ENCODE data around the gene GLIS1. TPM values are rescaled to one million over a fixed set of nuclear protein-coding genes. Genes with fewer than 3 reads are reported as not detected.

Gene GLIS1
- total RNA-seq, 2 donors from 2014 or later, result 0.20 to 0.22 TPM

DNA sequence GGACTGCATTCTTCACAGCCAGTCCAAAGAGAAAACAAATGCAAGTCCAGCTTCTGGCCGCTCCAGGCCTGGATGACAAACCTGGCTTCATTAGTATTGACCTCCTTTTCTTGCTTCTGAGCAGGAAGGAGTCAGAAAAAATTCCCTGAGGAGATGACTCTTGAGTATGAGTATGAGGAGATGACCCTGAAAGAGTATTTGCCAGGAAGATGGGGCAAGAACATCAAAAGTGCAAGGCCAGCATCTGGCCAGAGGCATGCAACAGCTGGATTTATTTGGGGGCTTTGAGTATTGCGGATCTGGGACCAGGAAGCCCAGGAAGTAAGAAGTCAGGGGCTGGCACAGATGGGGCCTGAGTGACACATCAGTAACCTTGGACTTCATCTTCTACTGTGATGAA lies 113.9 kb downstream of the GLIS1 start:
- no peak for TF ChIP-seq CTCF (IDR thresholded peaks at IDR 0.05)
- Histone ChIP-seq H3K4me3 (no peak overlapping the region), H3K9me3 (peaks cover 0 to 8% of the 10 kb centered on the region in 2 donors), H3K27me3 (no peaks in the 10 kb centered on the region), H3K4me1 (no peaks in the 10 kb centered on the region), H3K36me3 (no peaks in the 10 kb centered on the region), H3K27ac (no peak overlapping the region)
- peak; percentile 75 for DNase-seq (ENCODE audit: low spot score)

DNA sequence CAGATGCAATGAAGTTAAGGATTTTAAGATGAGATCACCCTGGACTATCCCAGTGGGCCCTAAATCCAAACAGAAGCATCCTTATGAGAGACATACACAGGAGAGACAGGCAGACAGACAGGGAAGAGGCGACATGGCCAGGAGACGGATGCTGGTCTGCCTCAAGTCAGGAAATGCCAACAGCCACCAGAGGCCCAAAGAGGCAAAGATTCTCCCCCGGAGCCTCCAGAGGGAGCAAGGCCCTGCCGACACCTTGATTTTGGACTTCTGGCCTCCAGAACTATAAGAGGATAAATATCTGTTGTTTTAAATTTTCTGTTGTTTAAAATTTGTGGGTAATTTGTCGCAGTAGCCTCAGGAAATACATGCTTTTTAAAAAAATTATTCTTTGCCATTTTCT lies 116.4 kb downstream of the GLIS1 start:
- no peaks in the 10 kb centered on the region for H3K27me3 ChIP-seq
- H3K4me3 ChIP-seq, result no peak overlapping the region
- no peaks in the 10 kb centered on the region for H3K4me1 ChIP-seq
- no peaks in the 10 kb centered on the region for H3K36me3 ChIP-seq
- peak; percentile 21 for DNase-seq (ENCODE audit: low spot score)
- H3K9me3 ChIP-seq, result peaks cover 0 to 8% of the 10 kb centered on the region in 2 donors
- no peak for TF ChIP-seq CTCF (IDR thresholded peaks at IDR 0.05)
- H3K27ac ChIP-seq, result no peak overlapping the region

DNA sequence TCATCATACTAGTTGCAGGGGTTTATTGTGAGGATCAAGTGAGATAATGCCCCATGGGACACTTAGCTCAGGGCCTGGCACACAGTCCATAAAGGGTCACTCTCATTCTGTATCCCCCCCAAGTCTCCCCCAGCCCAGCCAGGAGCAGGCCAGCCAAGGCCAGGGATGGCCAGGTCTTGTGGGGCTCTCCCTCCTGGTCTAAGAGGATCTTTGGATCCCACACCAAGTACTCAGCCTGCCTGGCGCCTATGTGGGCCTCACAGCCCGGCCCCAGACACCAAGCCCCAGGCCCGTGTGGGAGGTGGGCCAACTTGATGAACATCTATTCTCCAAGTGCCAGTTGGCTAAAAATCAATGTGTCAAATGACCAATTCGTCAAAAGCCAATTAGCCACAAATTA lies 117.8 kb downstream of the GLIS1 start:
- Histone ChIP-seq H3K9me3 (peaks cover 0 to 8% of the 10 kb centered on the region in 2 donors), H3K36me3 (no peaks in the 10 kb centered on the region), H3K4me3 (no peak overlapping the region), H3K27ac (no peak overlapping the region), H3K4me1 (no peaks in the 10 kb centered on the region), H3K27me3 (no peaks in the 10 kb centered on the region)
- TF ChIP-seq CTCF (IDR thresholded peaks at IDR 0.05), result no peak
- no peak for DNase-seq (ENCODE audit: low spot score)

DNA sequence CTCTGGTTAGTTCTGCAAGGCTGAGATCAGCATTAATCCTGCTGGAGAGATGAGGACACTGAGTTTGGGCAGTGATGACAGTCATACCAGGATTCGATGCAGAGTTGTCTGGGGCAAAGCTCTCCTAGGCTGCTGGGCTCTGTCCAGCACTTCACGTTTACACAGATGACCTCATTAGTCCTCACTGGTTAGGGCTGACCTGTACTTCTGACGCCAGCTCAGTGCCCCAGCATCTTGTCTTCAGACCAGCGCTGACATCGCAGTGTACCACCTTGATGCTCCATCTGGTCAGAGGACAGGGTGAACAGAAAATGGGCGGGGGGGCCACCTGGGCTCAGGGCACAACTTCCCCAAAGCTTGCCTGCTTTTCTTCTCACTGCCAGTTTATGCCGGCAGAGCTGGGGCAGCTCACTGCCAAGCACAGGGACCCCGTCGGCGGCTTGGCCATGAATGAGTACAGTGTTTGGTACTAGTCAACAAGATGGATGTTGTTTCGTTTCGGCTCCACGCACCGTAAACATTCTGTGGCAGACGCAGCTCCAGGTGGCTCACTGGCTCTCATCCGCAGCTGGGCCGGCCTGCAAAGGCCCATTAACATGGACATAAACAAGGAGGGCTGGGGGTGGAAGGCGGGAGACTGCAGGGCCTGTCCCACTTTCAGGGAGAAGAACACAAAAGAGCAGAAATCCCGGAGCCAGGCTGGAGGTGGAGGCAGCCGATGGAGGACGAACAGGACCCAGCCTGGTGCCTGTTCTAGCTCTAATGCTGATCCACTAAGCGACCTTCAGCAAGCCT lies 118.7 kb downstream of the GLIS1 start:
- Histone ChIP-seq H3K27ac (no peak overlapping the region), H3K36me3 (no peaks in the 10 kb centered on the region), H3K4me3 (no peak overlapping the region), H3K27me3 (no peaks in the 10 kb centered on the region), H3K4me1 (no peaks in the 10 kb centered on the region), H3K9me3 (peaks cover 0 to 8% of the 10 kb centered on the region in 2 donors)
- no peak for DNase-seq (ENCODE audit: low spot score)
- no peak for TF ChIP-seq CTCF (IDR thresholded peaks at IDR 0.05)

DNA sequence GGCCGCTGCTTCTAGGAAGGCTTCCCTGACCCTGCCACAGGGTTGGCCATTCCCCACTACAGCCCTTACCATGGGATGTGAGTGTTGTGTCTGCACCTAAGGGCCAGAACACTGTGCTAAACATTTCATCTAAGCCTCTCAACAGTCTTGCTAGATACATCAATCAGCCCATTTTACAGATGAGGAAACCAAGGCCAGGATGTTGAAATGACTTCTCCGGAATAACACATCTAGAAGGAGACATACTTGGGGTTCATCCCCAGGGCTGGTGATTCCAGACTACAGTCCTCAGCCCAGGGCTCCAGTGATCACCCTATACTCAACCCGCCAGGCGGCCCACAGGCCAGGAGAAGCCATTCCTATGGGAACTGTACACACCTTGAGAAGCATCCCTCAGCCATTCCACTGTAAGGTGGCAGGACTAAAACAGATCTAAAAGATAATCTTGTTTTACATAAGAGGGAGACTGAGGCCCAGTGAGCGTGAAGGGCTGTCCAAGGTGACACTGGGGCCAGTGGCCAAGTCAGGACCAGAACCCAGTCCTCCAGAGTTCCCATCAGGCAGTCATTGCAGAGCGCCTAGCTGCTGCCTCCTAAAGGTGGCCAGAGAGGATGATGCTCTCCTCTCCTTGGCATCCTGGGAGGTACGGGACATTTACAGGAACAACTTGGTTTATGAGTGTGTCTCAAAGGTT lies 119.5 kb downstream of the GLIS1 start:
- TF ChIP-seq CTCF (IDR thresholded peaks at IDR 0.05), result no peak
- H3K27ac ChIP-seq, result no peak overlapping the region

More for the DNA sequence above, 119.5 kb downstream of the GLIS1 start:
- no peak for DNase-seq (ENCODE audit: low spot score)
- H3K27me3 ChIP-seq, result no peaks in the 10 kb centered on the region
- H3K36me3 ChIP-seq, result no peaks in the 10 kb centered on the region
- no peak overlapping the region for H3K4me3 ChIP-seq
- peaks cover 0 to 8% of the 10 kb centered on the region in 2 donors for H3K9me3 ChIP-seq
- H3K4me1 ChIP-seq, result no peaks in the 10 kb centered on the region
